HG03378 (cell line): ENCODE results near the gene LPO.

Experiments
- ATAC-seq: cut with Tn5 transposase; IDR thresholded peaks from one replicate; pipeline ENCODE4 v1.9.1; 2021; ENCODE audit warnings: mild to moderate bottlenecking, moderate library complexity; ENCODE audit not compliant: unreplicated experiment

LPO gene

DNA sequence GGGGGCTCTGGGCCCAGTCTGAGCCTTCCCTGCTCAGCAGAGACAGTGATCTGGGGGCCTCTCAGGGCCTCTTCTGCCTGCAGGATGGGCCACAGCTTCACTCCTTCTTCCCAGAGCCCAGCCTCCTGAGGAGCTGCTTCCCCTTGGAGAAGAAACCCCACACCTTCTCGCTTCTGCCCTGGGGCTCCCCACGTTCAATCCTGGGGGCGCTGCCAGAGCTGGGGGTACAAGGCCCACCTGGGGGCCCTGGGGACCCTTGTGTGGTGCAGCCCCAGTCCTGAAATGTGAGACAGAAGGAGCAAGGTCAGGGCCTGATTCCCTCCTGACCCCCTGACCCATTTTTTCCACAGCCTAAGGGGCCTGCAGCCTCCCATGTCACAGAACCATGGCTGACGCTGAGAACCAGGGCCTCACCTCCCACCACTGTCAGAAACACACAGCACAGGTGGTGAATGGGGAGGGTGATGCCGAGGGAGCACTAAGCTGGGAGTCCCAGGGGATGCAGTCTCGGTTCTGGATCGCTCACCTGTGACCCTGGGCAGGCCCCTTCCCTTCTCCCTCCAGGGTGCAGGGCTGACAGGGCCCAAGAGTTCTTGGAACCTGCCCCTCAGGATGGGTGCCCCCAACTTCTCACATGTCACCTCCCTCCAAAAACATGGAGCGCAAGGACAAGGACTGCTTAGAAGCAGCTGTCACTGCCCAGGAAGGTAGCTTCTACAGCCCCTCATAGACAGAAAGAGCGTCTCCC lies 64.0 kb downstream of the LPO start:
- ATAC-seq = no peak

DNA sequence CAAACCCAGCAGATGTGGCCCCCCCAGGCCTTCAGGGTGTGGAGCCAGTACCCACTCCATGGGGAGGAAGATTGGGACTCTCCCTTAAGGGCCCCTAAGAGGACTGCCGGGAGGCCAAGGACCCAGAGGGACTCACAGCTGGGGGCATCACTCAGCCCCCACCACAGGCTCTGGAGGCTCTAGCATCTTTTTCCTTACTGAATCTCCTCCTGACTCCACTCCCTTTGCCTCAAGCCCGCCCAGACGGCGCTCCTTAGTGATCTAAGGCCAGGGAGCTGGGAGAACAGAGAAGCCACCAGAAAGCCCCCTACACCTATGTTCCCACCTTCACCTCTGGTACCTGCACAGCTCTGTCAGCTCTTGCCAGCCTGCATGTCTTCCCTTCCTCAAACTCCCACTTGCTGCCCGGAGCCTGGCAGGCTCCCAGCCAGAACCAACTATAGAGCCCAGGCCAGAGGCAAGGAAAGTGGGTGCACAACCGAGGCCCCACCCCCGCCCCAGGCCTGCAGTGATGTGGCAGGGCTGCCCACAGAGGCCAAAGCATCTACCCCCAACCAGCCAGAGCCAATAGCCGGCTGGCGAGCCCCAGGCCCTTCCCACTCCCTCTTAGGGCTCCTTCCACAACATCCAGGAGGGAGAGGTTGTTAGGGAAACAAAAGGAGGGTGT lies 64.7 kb downstream of the LPO start:
- ATAC-seq = no peak

DNA sequence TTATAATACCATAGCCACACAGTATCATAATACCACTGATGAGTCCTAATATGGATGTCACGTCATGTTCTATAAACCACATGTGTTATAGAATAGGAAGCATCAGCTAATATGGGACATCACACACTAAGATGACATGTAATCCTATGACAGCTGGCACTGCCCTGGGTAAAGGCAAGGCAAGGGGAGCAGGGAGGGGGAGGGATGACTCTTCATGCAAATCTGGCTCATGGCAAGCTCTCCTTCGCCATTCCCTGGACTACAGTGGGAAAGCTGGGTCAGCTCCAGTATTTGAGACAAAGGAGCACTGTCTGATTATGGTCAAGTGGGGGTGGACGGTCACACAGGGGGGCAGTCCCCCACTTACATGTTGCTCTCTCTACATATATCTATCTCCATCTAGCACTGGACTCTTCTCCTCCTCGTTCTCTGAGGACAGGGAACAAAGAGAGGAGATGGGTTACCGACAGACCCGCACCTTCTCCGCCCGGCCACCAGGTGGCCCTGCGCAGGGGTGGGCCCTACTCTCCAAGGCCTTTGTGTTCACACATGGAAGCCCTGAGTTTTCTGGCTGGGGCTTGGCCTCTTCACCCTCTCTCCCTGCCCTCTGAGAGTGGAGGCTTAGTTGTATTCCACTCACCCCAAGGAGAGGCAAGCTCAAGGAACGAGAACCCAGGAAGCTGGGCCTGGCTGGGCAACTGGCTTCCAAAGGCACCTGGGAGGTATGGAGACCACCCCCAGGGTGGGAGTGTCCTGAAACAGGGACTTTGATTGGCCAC lies 65.8 kb downstream of the LPO start:
- no peak for ATAC-seq

DNA sequence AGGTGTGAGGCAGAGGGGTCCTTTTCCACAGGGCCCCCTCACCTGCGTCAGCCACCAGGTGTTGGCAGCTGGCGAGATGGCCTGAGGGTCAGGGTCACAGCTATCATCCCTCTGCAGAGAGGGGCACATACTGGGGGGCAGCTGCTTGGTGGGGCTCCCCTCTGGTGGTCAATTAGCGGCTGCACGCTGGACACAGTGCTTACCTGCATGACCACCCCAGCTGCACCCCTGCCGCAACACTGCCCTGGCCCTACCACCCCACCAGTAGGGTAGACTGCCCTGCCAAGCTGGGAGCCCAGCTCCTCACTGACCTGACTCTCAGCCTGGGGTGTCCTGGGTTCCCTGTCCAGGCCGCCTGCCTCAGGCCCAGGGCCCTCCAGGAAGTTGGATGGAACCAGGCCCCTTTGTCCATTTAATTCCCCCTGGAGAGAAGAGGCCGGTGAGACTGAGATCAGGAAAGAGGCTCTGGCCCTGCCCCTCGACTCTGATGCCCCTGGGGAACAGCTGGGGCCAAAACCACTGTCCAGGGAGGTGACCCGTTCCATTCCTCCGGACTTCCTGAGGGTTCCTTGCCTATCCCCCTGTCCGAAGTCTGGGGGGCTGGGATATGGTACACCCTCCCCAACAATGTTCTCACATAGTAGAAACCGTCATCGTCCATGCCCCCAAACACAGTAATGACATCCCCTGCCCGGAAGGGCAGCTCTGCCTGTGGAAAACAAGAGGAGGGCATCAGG lies 66.5 kb downstream of the LPO start:
- no peak for ATAC-seq

DNA sequence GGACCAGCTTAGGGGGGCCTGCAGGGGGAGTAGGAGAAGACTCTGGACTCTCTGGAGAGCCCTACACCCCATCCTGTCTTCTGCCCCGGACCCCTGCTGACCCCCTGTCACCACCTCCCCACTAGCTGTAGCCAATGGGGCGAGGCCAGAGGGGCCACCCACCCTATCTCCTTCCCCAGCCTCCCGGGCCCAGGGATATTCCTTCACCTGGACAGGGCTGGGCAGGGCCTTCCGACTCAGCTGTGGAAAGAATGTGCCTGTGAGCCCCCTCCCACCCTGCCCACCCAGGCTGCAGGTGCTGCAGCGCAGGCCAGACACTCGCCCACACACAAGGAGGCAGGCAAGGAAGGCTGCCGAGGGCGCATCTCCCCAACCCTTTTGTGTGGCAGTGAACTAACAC lies 67.2 kb downstream of the LPO start:
- no peak for ATAC-seq

DNA sequence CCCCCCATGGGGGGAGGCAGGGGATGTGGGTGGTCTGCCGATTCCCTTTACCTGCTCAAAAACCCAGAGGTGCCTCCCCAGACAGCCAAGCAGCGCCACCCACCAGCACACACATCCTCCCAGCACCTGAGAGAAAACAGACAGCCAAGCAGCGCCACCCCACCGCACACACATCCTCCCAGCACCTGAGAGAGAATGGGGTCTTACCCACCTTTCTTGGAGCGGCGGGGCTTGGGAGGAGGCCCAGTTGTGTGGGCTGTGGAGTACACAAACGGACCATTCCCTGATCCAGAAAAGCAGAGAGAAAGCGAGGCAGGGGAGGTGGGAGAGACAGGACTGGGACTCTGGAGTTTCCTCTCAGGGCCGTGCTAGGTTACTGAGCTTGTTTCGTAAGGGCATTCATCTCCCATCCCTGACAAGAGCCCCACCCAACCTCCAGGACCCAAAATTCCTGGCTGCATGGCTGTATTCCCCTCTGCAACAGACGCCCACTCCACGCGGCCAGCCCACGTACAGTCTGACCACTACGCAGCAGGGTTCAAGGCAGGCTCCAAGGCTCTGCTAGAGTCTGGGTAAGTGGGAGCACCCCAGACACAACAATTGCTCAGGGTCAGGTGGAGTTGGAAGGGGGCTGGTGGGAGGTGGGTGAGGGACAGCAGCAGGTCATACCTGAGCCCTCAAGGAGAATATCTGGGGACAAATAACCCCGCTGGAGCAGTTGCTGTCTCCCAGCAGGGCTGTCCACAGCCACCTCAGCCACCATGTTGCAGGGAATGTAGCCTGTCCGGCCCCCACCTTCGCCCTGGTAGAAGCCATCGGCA lies 68.0 kb downstream of the LPO start:
- no peak for ATAC-seq

DNA sequence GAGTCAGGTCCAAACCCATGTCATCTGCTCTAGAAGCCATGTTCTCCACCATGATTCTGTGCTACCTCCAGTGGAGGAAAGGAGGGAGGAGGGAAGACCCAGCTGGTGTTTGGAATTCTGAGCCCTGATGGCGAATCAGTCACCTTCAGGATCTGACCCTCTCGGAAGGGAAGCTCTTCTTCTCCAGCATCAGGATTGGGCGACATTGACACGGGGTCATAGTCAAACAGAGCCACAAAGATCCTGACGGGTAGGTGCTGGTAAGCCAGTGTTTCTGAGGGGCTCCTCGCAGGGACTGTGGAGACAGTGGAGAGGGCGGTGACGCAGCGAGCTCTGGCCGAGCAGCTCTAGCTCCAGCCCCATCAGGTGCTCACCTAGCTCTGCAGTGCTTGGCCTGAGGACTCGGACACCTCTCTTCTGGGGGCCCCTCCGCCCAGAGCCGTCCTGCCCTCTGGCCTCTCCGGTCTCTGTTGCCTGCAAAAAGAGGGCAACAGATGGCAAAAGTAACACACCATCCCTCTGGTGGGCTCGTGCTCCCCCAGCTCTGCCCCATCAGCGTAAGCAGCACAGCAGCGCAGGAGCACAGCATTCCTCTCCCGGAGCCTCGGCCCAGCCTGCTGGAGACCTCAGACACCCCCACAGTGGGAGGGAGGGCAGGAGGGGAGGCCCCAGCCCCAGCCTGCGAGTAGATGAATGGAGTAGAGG lies 69.2 kb downstream of the LPO start:
- no peak for ATAC-seq

DNA sequence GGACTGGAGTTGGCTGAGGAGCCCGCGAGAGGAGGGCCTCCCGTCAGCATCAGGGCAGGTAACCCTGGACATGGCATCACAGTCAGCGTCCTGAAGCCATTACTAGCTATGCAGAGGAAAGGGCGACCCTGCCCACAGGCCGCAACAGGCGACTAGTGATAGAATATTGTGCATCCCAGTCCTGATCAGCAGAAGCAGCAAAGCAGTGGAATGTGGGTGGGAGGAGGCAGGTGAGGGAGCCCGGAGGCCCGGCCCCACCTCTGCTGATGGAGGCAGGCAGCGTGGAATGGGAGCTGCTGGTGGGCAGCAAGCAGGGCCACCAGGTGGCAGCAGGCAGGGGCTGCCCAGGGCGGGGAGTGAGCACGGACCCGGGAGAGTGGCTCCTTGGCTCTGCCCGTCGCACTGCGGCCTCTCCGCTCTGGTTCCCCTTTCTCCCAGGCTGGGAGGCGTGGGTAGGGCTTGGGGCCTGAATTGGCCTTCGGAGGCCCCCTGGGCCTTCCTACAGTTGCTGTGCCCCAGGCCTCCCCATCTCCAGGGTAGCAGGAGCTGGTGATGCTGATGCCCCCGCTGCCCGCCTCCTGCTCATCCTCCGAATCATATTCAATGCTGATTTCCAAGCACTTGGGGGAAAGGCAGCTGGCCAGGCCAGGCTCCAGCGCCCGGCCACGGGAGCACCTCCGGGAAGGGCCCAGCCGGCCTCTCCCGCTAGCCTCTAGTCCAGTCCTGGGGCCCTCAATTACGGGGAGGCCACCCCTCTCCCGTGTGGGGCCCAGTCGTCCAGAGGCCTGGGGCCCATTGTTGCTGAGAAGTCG lies 70.0 kb downstream of the LPO start:
- no peak for ATAC-seq

DNA sequence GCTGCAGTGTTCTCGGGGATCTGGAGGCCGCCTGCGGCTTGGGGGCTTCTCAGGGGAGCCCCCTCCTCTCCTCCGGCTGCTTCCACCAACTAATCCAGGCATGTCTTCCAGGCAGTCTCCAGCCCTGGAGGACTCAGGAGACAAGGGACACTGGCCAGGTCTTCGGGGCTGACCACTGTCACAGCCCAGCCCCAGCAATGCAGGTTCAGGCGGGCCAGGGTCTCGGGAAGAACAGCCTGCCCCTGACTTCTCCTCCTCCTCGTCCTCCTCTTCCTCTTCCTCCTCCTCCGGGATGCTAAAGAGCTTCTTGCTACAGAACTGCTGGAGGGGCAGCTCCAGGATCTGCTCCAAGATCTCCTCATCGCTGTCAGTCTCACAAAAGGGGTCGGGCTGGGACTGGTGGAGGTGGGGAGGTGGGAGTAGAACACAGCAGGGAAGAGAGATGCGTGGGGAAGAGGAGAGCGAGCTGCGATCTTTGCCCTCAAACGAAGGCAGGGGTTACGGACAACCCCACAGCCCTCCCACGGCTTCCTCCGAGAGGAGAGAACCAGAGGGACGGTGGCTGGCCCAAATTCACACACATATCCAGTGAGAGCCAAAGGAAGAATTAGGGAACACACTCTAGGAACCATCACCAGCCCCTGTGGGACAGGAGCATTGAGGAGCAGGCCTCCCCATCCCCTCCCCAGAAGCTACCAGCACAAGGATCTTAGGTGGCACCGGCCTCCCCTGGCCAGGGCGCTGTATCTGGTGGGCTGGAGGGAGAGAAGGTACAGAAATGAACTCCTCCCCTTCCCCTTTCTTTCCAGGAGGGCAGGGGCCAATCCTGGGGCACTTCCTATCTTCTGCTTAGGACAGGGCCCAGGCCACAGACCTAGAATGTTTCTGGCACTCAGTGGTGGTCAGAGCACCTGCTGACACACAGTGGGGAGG lies 70.9 kb downstream of the LPO start:
- no peak for ATAC-seq

DNA sequence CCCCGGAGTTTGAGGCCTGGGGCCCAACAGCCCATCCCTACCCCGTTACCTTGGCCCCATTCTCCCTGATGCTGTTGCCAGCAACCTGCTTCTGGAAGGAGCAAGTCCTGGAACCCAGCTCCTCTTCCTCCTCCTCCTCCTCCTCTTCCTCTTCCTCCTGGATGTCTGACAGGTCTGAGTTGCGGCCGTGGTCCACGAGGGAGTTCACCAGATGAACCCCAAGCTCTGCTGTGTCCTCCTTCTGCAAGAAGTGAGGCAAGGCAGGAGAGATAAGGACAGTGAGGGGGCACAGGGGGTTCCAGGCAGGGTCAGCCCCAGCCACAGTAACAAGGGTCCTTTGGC lies 71.5 kb downstream of the LPO start:
- no peak for ATAC-seq

DNA sequence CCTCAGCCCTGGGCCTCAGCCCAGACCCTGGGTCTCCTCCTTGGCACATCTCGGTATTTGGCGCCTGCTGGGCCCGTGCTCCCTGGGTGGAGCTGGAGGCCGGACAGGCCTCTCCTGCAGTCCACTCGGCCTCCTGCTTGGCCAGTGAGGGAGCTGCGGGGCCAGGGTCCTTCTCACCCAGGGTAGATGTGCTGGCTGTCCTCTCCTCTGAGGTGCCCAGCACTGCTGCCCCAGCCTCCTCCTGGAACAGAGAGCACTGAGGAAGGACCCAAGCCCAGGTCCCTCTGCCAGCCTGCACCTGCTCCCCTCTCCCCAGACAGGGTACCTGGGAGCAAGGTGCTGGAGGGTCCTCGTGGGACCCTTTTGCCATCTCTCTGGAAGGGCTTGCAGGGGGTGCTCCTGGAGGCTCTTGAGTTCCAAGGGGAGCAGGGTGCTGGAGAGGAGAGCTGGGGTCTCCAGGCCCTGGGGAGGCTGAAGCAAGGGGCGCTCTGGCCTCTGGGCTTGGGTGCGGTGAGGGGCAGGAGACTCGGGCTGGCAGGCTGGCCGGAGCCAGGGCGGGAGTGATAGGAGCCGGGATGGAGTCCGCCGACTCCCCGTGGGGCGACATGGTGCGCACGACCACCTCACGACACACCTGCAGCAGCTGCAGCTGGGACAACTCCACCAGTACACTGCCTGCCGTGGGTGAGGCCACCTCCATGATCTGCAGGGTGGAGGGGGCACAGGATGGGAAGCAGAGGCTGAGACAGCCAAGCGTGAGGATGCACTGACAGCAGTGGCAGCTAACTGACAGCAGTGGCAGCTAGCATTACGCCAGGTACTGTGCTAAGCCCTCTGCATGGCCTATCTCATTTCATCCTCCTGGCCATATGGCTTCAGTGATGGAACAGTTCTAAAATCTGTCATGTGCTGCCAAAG lies 72.4 kb downstream of the LPO start:
- ATAC-seq = no peak

DNA sequence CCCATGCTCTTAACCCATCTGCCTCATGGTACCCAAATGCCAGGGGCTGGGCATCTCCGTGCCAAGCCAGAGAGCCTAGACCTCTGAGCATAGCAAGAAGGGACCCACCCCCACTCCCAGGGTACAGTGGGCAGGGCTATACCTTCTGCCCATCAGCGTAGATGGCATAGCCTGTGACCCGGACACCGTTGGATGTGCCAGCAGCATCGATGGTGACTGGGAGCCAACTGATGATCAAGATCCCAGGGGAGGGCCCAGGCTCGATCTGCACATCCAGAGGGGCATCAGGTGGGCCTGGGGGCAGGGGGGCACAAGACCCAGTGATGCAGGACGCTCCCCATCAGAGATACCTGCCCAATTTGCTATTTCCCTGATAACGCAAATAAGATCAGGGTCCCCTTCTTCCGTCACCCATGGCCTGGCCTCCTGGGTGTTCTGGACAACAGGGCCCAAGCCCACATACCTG lies 73.1 kb downstream of the LPO start:
- no peak for ATAC-seq

DNA sequence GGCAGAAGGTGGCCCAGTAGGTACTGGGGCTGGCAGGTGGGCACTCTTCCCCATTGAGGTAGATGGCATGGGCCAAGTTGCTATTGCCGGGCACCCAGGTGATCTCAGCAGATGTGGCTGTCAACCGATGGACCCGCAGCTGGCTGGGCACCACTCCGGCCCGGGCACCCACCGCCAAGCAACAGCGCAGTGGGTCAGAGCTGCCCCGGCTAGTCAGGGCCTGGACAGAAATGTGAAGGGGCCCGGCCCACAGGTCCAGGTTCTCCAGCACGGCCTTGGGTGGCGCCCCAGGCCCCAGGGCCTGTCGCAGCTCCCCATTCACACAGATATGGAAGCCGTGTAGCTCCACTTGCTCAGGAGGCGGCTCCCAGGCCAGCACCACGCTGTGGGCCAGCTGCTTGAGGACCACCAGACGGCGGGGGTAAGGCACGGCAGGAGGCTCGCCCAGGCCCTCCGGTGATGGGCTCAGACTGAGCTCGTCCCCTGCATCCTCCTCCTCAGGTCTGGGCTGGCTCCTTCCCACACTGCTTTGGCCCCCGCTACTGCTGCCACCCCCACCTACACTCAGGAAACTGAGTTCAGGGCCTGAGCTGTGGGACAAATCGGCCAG lies 73.7 kb downstream of the LPO start:
- ATAC-seq = no peak

DNA sequence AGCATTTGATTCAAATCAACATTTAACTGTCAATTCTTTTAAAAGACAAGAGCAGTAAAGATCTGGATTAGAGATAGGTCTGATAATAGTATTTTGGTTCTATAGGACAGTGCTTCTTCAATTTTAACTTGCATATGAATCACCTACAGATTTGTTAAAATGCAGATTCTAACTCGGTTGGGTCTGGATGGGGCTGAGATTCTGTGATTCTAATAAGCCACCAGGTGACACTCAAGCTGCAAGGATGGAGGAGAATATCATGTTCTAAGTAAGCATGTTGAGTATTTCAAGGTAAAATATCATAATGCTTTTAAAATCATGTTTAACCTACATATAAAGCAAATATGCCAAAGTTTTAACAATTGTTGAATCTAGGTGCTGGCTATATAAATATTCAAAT lies 74.4 kb downstream of the LPO start:
- ATAC-seq = no peak

DNA sequence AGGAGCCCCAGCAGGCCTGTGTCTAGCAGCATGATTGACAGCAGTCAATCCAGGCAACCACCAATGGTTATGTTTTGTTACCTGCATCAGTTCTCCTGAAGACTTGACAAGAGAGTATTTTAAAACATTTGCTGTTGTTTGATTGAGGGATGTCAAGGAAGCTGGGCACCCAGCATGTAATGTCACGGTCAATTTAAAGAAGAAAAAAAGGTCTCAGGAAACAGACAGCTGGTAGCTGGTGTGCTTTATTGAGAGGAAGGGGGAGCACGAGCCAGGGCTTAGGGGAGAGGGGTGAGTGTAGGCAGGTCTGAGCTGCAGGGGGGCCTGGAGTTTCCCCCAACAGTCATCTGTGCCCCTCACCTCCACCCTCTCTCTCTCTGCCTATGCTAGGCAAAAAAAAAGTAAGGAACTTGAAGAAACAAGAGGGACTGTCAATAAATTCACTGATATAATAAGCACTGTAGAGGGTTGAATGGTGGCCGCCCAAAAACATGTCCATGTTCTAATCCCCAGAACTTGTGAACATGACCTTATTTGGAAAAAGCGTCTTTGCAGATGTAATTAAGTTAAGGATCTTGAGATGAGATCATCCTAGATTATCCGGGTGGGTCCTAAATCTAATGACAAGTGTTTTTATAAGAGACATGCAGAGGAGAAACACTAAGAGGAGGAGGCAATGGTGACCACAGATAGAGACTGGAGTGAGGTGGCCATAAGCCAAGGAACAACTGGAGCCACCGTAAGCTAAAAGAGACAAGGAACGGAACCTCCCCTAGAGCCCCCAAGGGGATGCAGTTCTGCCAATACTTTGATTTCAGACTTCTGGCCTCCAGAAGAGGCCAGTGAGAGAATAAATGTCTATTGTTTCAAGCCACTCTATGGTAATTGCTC lies 75.7 kb downstream of the LPO start:
- no peak for ATAC-seq

DNA sequence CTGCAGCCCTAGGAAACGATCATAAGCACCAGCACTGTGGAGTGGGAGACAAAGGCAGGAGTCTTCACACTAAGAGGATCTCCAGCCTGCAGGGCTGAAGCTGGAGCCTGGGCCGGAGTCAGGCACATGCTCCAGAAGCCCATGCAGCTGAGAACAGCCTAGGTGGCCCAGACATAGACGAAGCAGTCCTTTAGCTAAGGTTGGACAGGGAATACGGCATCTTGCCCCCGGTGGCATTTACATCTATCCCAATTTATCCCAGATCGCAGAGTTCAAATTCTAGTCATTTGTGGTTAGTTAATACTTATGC lies 76.3 kb downstream of the LPO start:
- ATAC-seq = no peak
